SK-N-SH treated with all-trans-retinoic acid at 6 μM for 48 hours (cell line): Measurements from ENCODE around the gene OSBPL3.

Experiments
- ARNTL ChIP-seq: fragments of 450-650 bp; formaldehyde crosslinking; IDR thresholded peaks from 2 replicates; pipeline ENCODE4 v1.5.0; 2020; ENCODE audit warnings: low read depth, mild to moderate bottlenecking, moderate library complexity, borderline replicate concordance
- BACH2 ChIP-seq: fragments of 250-450 bp; sonication (Bioruptor Pico); IDR thresholded peaks from 2 replicates; pipeline ENCODE4 v1.9.0; 2021; ENCODE audit warnings: mild to moderate bottlenecking, borderline replicate concordance
- GLIS3 ChIP-seq: fragments of 250-450 bp; sonication (Bioruptor Pico); IDR thresholded peaks from 2 replicates; pipeline ENCODE4 v1.5.0; 2020; ENCODE audit warnings: mild to moderate bottlenecking, moderate library complexity
- OSR1 ChIP-seq: fragments of 250-450 bp; sonication (Bioruptor Pico); IDR thresholded peaks from 2 replicates; pipeline ENCODE4 v1.8.0; 2022; ENCODE audit warnings: moderate library complexity, mild to moderate bottlenecking, inconsistent platforms
- SNAI2 ChIP-seq: fragments of 250-450 bp; sonication (Bioruptor Pico); IDR thresholded peaks from 2 replicates; pipeline ENCODE4 v1.5.0; 2020; ENCODE audit warnings: mild to moderate bottlenecking, moderate library complexity
- TCF4 ChIP-seq: fragments of 250-450 bp; sonication (Bioruptor Pico); IDR thresholded peaks from 2 replicates; pipeline ENCODE4 v1.8.0; 2021; ENCODE audit warnings: mild to moderate bottlenecking, moderate library complexity, borderline replicate concordance
- ZC3H10 ChIP-seq: fragments of 250-450 bp; sonication (Bioruptor Pico); IDR thresholded peaks from 2 replicates; pipeline ENCODE4 v1.5.1; 2021; ENCODE audit warnings: mild to moderate bottlenecking, moderate library complexity
- ZFP3 ChIP-seq: fragments of 250-450 bp; sonication (Bioruptor Pico); IDR thresholded peaks from 2 replicates; pipeline ENCODE4 v1.5.0; 2020; ENCODE audit warnings: mild to moderate bottlenecking, moderate library complexity
- ZFP30 ChIP-seq: fragments of 450-650 bp; formaldehyde crosslinking; IDR thresholded peaks from 2 replicates; pipeline ENCODE4 v1.5.0; 2022; ENCODE audit warnings: mild to moderate bottlenecking, moderate library complexity
- ZNF565 ChIP-seq: fragments of 450-650 bp; formaldehyde crosslinking; conservative IDR thresholded peaks from 2 replicates; pipeline ENCODE4 v1.5.0; 2020; ENCODE audit warnings: low read depth, mild to moderate bottlenecking, moderate library complexity
- ZNF70 ChIP-seq: fragments of 450-650 bp; formaldehyde crosslinking; IDR thresholded peaks from 2 replicates; pipeline ENCODE4 v1.5.0; 2020; ENCODE audit warnings: mild to moderate bottlenecking, moderate library complexity
- TF ChIP-seq, protein P1 (sequence below): fragments of 250-450 bp; sonication (Bioruptor Pico); IDR thresholded peaks from 2 replicates; pipeline ENCODE4 v1.5.1; 2020; ENCODE audit warnings: low read depth, mild to moderate bottlenecking, moderate library complexity
- TF ChIP-seq, protein P2 (sequence below): fragments of 250-450 bp; sonication (Bioruptor Pico); IDR thresholded peaks from 2 replicates; pipeline ENCODE4 v1.8.0; 2020; ENCODE audit warnings: mild to moderate bottlenecking, moderate library complexity, borderline replicate concordance

DNA sequence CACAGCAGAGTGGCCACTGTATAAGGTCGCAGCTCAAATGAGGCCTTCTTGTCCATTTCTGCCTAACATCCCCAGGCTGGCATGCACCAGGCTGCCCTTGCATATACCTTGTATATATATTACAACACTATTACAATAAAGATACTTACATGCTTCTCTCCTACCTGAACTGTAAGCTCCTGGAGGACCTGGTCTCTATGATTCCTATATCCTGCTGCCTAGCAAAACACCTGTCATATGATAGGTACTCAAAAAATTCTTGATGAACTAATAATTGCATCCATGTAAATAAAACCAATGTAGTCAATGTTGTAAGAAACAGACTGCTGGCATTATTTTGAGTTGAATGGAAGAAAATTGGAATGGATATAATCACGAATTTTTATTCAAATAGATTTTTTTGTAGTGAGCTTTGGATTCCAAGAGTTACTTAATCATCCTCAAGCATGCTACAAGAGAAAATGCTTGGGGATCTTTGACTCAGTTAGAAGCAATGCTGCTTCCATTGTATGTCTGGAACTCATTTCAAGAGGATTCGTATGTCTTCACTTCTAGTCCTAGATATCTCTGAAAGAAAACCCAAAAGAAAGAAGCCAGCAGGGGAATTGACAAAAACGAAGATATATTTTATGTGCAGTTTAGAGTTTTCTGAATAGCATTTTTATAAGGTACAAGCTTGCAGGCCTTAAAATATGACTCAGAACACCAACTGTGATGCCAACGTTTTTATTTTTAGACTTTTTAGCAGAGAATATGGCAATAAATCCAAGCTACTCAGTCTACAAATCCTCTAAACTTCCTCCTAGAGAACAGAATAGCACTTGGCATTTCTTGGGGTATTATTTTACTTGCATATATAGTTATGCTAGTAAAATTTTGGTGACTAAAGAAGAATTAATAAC, 53.1 kb downstream of the OSBPL3 start:
- TF ChIP-seq ZFP3 (no peak), ZC3H10 (CRISPR knock-in tag) (no peak), TCF4 (CRISPR knock-in tag) (no peak), OSR1 (CRISPR knock-in tag) (no peak), BACH2 (CRISPR knock-in tag) (no peak), ZFP30 (no peak), ZNF70 (CRISPR knock-in tag) (no peak), GLIS3 (CRISPR knock-in tag) (no peak), ZNF565 (no peak), ARNTL (no peak), SNAI2 (CRISPR knock-in tag) (no peak)
- TF ChIP-seq, protein P1, sequence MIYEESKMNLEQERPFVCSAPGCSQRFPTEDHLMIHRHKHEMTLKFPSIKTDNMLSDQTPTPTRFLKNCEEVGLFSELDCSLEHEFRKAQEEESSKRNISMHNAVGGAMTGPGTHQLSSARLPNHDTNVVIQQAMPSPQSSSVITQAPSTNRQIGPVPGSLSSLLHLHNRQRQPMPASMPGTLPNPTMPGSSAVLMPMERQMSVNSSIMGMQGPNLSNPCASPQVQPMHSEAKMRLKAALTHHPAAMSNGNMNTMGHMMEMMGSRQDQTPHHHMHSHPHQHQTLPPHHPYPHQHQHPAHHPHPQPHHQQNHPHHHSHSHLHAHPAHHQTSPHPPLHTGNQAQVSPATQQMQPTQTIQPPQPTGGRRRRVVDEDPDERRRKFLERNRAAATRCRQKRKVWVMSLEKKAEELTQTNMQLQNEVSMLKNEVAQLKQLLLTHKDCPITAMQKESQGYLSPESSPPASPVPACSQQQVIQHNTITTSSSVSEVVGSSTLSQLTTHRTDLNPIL (CRISPR knock-in tag) = no peak
- TF ChIP-seq, protein P2, sequence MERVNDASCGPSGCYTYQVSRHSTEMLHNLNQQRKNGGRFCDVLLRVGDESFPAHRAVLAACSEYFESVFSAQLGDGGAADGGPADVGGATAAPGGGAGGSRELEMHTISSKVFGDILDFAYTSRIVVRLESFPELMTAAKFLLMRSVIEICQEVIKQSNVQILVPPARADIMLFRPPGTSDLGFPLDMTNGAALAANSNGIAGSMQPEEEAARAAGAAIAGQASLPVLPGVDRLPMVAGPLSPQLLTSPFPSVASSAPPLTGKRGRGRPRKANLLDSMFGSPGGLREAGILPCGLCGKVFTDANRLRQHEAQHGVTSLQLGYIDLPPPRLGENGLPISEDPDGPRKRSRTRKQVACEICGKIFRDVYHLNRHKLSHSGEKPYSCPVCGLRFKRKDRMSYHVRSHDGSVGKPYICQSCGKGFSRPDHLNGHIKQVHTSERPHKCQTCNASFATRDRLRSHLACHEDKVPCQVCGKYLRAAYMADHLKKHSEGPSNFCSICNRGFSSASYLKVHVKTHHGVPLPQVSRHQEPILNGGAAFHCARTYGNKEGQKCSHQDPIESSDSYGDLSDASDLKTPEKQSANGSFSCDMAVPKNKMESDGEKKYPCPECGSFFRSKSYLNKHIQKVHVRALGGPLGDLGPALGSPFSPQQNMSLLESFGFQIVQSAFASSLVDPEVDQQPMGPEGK = no peak
